Measurements from ENCODE around the gene EIF3B. TPM values are rescaled to one million over a fixed set of nuclear protein-coding genes. Genes with fewer than 3 reads are reported as not detected.

Gene EIF3B
- total and polyA plus RNA-seq, 2 of the 4 experiments (the other 2 are of a cell fraction): 105 to 201 TPM

DNA sequence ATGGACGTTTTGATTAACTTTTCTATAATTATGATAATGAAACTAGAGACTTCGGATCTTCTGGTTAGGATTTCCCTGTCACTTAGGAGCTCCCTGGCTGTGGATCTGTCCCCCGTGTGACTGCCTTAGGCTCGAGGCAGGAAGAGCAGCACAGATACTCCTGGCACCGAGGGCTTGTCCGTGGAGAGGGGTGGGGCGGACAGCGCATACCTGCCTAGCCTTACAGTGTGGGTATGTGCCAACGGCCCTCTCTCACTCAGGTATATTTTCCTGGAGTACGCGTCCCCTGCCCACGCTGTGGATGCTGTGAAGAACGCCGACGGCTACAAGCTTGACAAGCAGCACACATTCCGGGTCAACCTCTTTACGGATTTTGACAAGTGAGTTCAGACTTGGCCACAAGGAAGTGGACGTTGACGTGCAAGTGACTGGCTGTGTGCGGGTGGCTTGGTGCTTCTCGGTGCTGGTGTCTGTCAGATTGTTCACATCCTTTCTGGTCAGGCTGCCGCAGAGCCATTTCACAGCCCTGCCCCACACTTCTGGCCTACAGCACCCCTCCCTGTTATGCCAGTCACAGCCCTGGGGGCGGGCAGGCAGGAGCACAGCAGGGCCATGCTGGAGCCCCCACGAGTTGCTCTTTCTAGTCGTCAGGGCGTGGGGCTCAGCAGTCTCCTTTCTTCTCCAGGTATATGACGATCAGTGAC, 7.9 kb downstream of the EIF3B start:
- peak overlapping the region; percentile 44 for H2AK9ac ChIP-seq (replicated peaks; ENCODE audit: low read depth, low read length, poor library complexity)
- H3K4ac ChIP-seq (ENCODE audit: low read depth, low read length): no peak overlapping the region
- dilution Hi-C loops (cut with HindIII; ENCODE audit: low sequenced_read_pairs, unreplicated experiment) (no loop called here), in situ Hi-C loops (cut with MboI; ENCODE audit: low sequenced_read_pairs) (no loop called here), intact Hi-C loops (cut with micrococcal nuclease) (no loop called here)
- no TSS peak for BruUV-seq (replicated peaks)
- H2BK120ac ChIP-seq (ENCODE audit: low read depth, low read length): no peak overlapping the region
- H2AFZ ChIP-seq (replicated peaks; ENCODE audit: low read length, poor library complexity): peak overlapping the region; percentile 44
- 99% methylated on average over 12 of the region's 27 CpGs; no CpG with 5 or more reads in 1 of the 2 experiments for WGBS, 2 experiments (ENCODE audit: extremely low coverage in 2 of 2, insufficient read length in 1 of 2)
- no peak overlapping the region for H4K91ac ChIP-seq (ENCODE audit: insufficient read depth, low read depth, low read length)
- H3K4me2 ChIP-seq (ENCODE audit: low read depth, low read length): no peak overlapping the region
- H4K20me1 ChIP-seq (ENCODE audit: insufficient read depth, low read length): peaks cover 65% of the 10 kb centered on the region
- H3K27ac ChIP-seq (ENCODE audit: insufficient read depth, low read length): no peak overlapping the region
- POLR2A ChIA-PET (ENCODE audit: unreplicated experiment): no interaction called here
- H3K4me1 ChIP-seq (ENCODE audit: control insufficient read depth, insufficient read depth, low read length): peaks cover 3% of the 10 kb centered on the region; the same call in 1 of the 2 replicates
- H3K23ac ChIP-seq (ENCODE audit: low read depth, low read length): no peak overlapping the region
- no peak overlapping the region for H2BK5ac ChIP-seq (ENCODE audit: low read depth, low read length, poor library complexity, severe bottlenecking)
- no peak overlapping the region for H3K14ac ChIP-seq (replicated peaks; ENCODE audit: low read depth, low read length)
- TF ChIP-seq FOS (IDR thresholded peaks at IDR 0.05; ENCODE audit: low read depth, low read length) (no peak), CTCF (conservative IDR thresholded peaks at IDR 0.05; ENCODE audit: low read depth, low read length) (no peak), MXI1 (IDR thresholded peaks at IDR 0.05; ENCODE audit: borderline replicate concordance, low read depth, low read length) (no peak), NFE2L2 (IDR thresholded peaks at IDR 0.05; ENCODE audit: low read depth, low read length) (no peak), RAD21 (IDR thresholded peaks at IDR 0.05; ENCODE audit: low read length) (no peak), BHLHE40 (IDR thresholded peaks at IDR 0.05; ENCODE audit: low read depth, low read length) (no peak), USF2 (IDR thresholded peaks at IDR 0.05; ENCODE audit: low read depth, low read length) (no peak), CEBPB (IDR thresholded peaks at IDR 0.05; ENCODE audit: low read depth, low read length) (no peak), MAZ (IDR thresholded peaks at IDR 0.05; ENCODE audit: borderline replicate concordance, low read depth, low read length) (no peak), MAFK (IDR thresholded peaks at IDR 0.05; ENCODE audit: low read depth, low read length) (no peak), CHD1 (IDR thresholded peaks at IDR 0.05; ENCODE audit: low read depth, low read length) (no peak), RCOR1 (IDR thresholded peaks at IDR 0.05; ENCODE audit: insufficient replicate concordance, low read length) (no peak), RFX5 (IDR thresholded peaks at IDR 0.05; ENCODE audit: low read depth, low read length) (no peak), POLR2A (IDR thresholded peaks at IDR 0.05; ENCODE audit: low read depth, low read length) (no peak), SMC3 (IDR thresholded peaks at IDR 0.05; ENCODE audit: low read depth, low read length) (no peak)
- TF ChIP-seq, protein P1, sequence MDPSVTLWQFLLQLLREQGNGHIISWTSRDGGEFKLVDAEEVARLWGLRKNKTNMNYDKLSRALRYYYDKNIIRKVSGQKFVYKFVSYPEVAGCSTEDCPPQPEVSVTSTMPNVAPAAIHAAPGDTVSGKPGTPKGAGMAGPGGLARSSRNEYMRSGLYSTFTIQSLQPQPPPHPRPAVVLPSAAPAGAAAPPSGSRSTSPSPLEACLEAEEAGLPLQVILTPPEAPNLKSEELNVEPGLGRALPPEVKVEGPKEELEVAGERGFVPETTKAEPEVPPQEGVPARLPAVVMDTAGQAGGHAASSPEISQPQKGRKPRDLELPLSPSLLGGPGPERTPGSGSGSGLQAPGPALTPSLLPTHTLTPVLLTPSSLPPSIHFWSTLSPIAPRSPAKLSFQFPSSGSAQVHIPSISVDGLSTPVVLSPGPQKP (IDR thresholded peaks at IDR 0.05; ENCODE audit: borderline replicate concordance, low read depth, low read length): no peak
- no peak overlapping the region for H4K8ac ChIP-seq (ENCODE audit: low read depth in 2 of 2, low read length in 2 of 2)
- no peaks in the 10 kb centered on the region for H3K27me3 ChIP-seq (ENCODE audit: control insufficient read depth, insufficient read depth, low read length)
- no peak overlapping the region for H3K4me3 ChIP-seq (ENCODE audit: insufficient read depth, low read depth, low read length)
- CTCF ChIA-PET: interaction anchor here (0.7 kb wide), 1 partner anchor 254 kb away, joined by 3 read pairs; no protein-coding TSS in a partner anchor
- no peak overlapping the region for H3K18ac ChIP-seq (ENCODE audit: low read depth, low read length)
- H3K9me3 ChIP-seq (ENCODE audit: control insufficient read depth, insufficient read depth, low read length): no peaks in the 10 kb centered on the region
- H3K36me3 ChIP-seq (ENCODE audit: control insufficient read depth, insufficient read depth, low read length): peaks cover 57% of the 10 kb centered on the region
- no peak overlapping the region for H3K9ac ChIP-seq (ENCODE audit: low read depth, low read length)
- no peak overlapping the region for H2BK15ac ChIP-seq (ENCODE audit: low read depth, low read length)
- no peak for ATAC-seq (ENCODE audit: low read depth)
- DNase-seq: no peak
- no peak overlapping the region for H2BK20ac ChIP-seq (ENCODE audit: low read depth, low read length)
- H3K56ac ChIP-seq (ENCODE audit: extremely low read depth, insufficient read depth, low read length): no peak overlapping the region
- no peak overlapping the region for H4K5ac ChIP-seq (ENCODE audit: low read depth, low read length)
- H3K9me1 ChIP-seq (ENCODE audit: insufficient read depth, low read length): peaks cover 5% of the 10 kb centered on the region; the same call in 1 of the 2 replicates
- no peak overlapping the region for H2AK5ac ChIP-seq (ENCODE audit: low read depth, low read length)
- H3K79me1 ChIP-seq (ENCODE audit: low read depth in 1 of 2, low read length in 2 of 2): peaks cover 25 to 55% of the 10 kb centered on the region in 2 experiments
